Esophagus muscularis mucosa (tissue), 4 donors: ENCODE results near the gene CS. TPM values are rescaled to one million over a fixed set of nuclear protein-coding genes. Genes with fewer than 3 reads are reported as not detected.
"Not testable (repeated sequence)": the region's sequence is repeated elsewhere in the genome, so short reads cannot be mapped to it uniquely, and the experiment has no call there.

Experiments used
- DNase-seq: peaks from one replicate; pipeline ENCODE4 v3.0.0-alpha.2; 2017; ENCODE audit errors: extremely low spot score
- H3K27ac ChIP-seq, 4 donors: fragments of 200-600 bp; sonication (generic); replicated peaks in 1 of 4; 1 replicate in 3 of 4; 2 replicates in 1 of 4; pipeline ENCODE4 v1.5.1; 2016 to 2019; ENCODE audit warnings: mild to moderate bottlenecking in 1 of 4
- H3K27me3 ChIP-seq, 4 donors: fragments of 200-600 bp; sonication (generic); one replicate each; pipeline versions ENCODE4 v1.5.1 to v1.6.0; 2016 to 2019
- H3K36me3 ChIP-seq, 4 donors: fragments of 200-600 bp; sonication (generic); one replicate each; pipeline ENCODE4 v1.5.1; 2016 to 2019
- H3K4me1 ChIP-seq, 4 donors: fragments of 200-600 bp; sonication (generic); one replicate each; pipeline ENCODE4 v1.5.1; 2016 to 2019
- H3K4me3 ChIP-seq, 4 donors: fragments of 200-600 bp; sonication (generic); 1 replicate in 2 of 4; 2 replicates in 2 of 4; pipeline ENCODE4 v1.5.1; 2016 to 2019; ENCODE audit warnings: mild to moderate bottlenecking in 4 of 4, moderate library complexity in 1 of 4
- H3K9me3 ChIP-seq, 4 donors: fragments of 200-600 bp; sonication (generic); 1 replicate in 3 of 4; 2 replicates in 1 of 4; pipeline ENCODE4 v1.5.1; 2016 to 2019
- CTCF ChIP-seq, 3 experiments: fragments of 200-600 bp in 2 of 3; fragments of 450-650 bp in 1 of 3; sonication (generic) in 2 of 3; IDR thresholded peaks; one replicate each; pipeline ENCODE4 v1.5.1; 2017 to 2019; ENCODE audit warnings: antibody characterized with exemption in 3 of 3, mild to moderate bottlenecking in 2 of 3, moderate library complexity in 1 of 3
- EP300 ChIP-seq: sonication (generic); formaldehyde crosslinking; IDR thresholded peaks from one replicate; pipeline ENCODE4 v1.6.1; 2017; ENCODE audit warnings: antibody characterized with exemption
- POLR2A ChIP-seq: fragments of 450-650 bp; IDR thresholded peaks from one replicate; pipeline ENCODE4 v1.6.1; 2017; ENCODE audit warnings: antibody characterized with exemption, moderate library complexity, mild to moderate bottlenecking, low read depth
- POLR2AphosphoS5 ChIP-seq, 2 donors: sonication (generic); formaldehyde crosslinking; IDR thresholded peaks; one replicate each; pipeline ENCODE4 v1.6.1; 2017; ENCODE audit warnings: antibody characterized with exemption in 2 of 2
- WGBS: methylation state at CpG from one replicate; pipeline ENCODE4 v1.1.5; 2018; 5-methylcytosine and 5-hydroxymethylcytosine counted together
- intact Hi-C: fragments of 100-400 bp; cut with DNase I; formaldehyde crosslinking; loops from one replicate; pipeline ENCODE4 v1.15.1; 2023
- total RNA-seq, 4 donors: library from RNA; depleted of rRNA; stranded (reverse); fragments of >200 nt; gene quantifications; one replicate each; pipeline versions ENCODE4 v1.1.0 to v1.2.1, GENCODE V29; 2016

Gene CS
- total RNA-seq, 4 donors from 2014 or later: 91.8 to 155 (median 111) TPM

- H3K36me3 ChIP-seq: peaks cover 92 to 100% (median 100%) of the 10 kb centered on the region in 4 donors
Observed at GRCh38 chr12:56278905-56279304, 21.2 kb downstream of the CS start.

GRCh38 chr12:56274299-56274698 lies 25.8 kb downstream of the CS start:
- Histone ChIP-seq H3K27me3 (no peaks in the 10 kb centered on the region), H3K4me3 (no peak overlapping the region), H3K36me3 (peaks cover 57 to 100% (median 96%) of the 10 kb centered on the region in 4 donors), H3K27ac (no peak overlapping the region), H3K9me3 (no peaks in the 10 kb centered on the region), H3K4me1 (peaks cover 16 to 19% (median 17%) of the 10 kb centered on the region in 4 donors)
- intact Hi-C loops: no loop called here
- TF ChIP-seq EP300 (no peak), CTCF (IDR thresholded peaks at IDR 0.05) (no peak), POLR2A (no peak), POLR2AphosphoS5 (IDR thresholded peaks at IDR 0.05) (no peak)
- 84% methylated on average over 2 of the region's 2 CpGs for WGBS
- DNase-seq: no peak

More at GRCh38 chr12:56278905-56279304, 21.2 kb downstream of the CS start:
- Histone ChIP-seq H3K4me3 (no peak overlapping the region), H3K27me3 (no peaks in the 10 kb centered on the region), H3K27ac (no peak overlapping the region), H3K4me1 (no peaks in the 10 kb centered on the region), H3K9me3 (no peaks in the 10 kb centered on the region)
- TF ChIP-seq POLR2A (no peak), POLR2AphosphoS5 (IDR thresholded peaks at IDR 0.05) (no peak), EP300 (no peak), CTCF (IDR thresholded peaks at IDR 0.05) (no peak)
- 92% methylated on average over 3 of the region's 3 CpGs for WGBS
- intact Hi-C loops: no loop called here
- no peak for DNase-seq

- Histone ChIP-seq H3K36me3 (peaks cover 40 to 87% (median 79%) of the 10 kb centered on the region in 4 donors), H3K27ac (peak overlapping the region in 1 of 4 donors; percentile 75)
- intact Hi-C loops: not testable (repeated sequence)
Observed at GRCh38 chr12:56272468-56272867, 27.7 kb downstream of the CS start.

GRCh38 chr12:56271031-56271430 lies 29.1 kb downstream of the CS start:
- 0% methylated on average over 1 of the region's 1 CpG for WGBS

More at GRCh38 chr12:56272468-56272867, 27.7 kb downstream of the CS start:
- DNase-seq, H3K27me3 ChIP-seq, H3K4me3 ChIP-seq, H3K9me3 ChIP-seq: not testable (repeated sequence)
- H3K4me1 ChIP-seq: peaks cover 21 to 28% (median 23%) of the 10 kb centered on the region in 4 donors
- 77% methylated on average over 2 of the region's 2 CpGs for WGBS

More at GRCh38 chr12:56271031-56271430, 29.1 kb downstream of the CS start:
- H3K4me3 ChIP-seq: no peak overlapping the region
- TF ChIP-seq POLR2A (no peak), POLR2AphosphoS5 (IDR thresholded peaks at IDR 0.05) (peak in 1 of 2 donors; percentile 48), EP300 (no peak), CTCF (IDR thresholded peaks at IDR 0.05) (peak; percentile 39 to 53 (median 47))
- no peaks in the 10 kb centered on the region for H3K27me3 ChIP-seq
- H3K27ac ChIP-seq: peak overlapping the region; percentile 68 to 75 (median 73)
- H3K9me3 ChIP-seq: no peaks in the 10 kb centered on the region
- no peak for DNase-seq
- peaks cover 32 to 72% (median 65%) of the 10 kb centered on the region in 4 donors for H3K36me3 ChIP-seq
- H3K4me1 ChIP-seq: peaks cover 30 to 42% (median 31%) of the 10 kb centered on the region in 4 donors
- intact Hi-C loops: no loop called here
